ENCODE results near the gene PNPLA3. TPM values are rescaled to one million over a fixed set of nuclear protein-coding genes. Genes with fewer than 3 reads are reported as not detected.
A peak's percentile ranks its signal among the peaks of the same experiment; 100 is the strongest.

The PNPLA3 gene
- total and polyA plus RNA-seq, 2 experiments from 2014 or later = 17.1 to 17.3 TPM

DNA sequence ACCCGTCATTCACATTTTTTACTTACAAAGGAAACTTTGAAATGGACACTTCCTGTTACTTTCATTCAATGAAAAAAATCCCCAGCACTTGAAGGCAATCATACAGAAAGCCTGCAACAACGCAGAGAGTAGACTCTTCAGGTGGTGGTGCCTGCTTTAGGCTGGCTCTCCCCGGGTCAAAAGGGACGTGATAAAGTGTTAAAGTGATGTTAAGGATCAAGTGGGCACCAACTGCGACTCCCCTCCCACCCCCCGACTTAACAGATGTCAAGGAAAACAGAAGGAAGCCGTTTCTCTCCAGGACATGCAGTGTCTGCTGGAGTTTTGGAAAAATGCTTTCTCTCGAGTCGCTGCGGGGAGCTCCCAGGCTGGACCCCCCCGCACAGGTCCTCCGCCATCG lies 414 bp upstream of the PNPLA3 start:
- Histone ChIP-seq H2AFZ (peak overlapping the region; percentile 87), H3K4me2 (peak overlapping the region; percentile 94), H3K9me2 (replicated peaks; ENCODE audit: insufficient read depth) (no peaks in the 10 kb centered on the region), H4K20me1 (ENCODE audit: insufficient read depth, poor library complexity, severe bottlenecking) (no peaks in the 10 kb centered on the region), H3K36me3 (replicated peaks; ENCODE audit: insufficient read depth, low read depth) (no peaks in the 10 kb centered on the region), H3K79me2 (no peaks in the 10 kb centered on the region), H3K4me3 (peak overlapping the region; percentile 24), H3K4me1 (ENCODE audit: insufficient read depth) (peaks cover 6% of the 10 kb centered on the region), H3K27me3 (no peaks in the 10 kb centered on the region), H3K27ac (peak overlapping the region; percentile 70), H3K9me3 (ENCODE audit: low read depth) (no peaks in the 10 kb centered on the region)
- 1% methylated on average over 11 of the region's 13 CpGs for WGBS (ENCODE audit: low lambda C conversion rate, missing lambda C conversion rate)
- no peak for DNase-seq (ENCODE audit: low spot score)
- TF ChIP-seq, protein P1, sequence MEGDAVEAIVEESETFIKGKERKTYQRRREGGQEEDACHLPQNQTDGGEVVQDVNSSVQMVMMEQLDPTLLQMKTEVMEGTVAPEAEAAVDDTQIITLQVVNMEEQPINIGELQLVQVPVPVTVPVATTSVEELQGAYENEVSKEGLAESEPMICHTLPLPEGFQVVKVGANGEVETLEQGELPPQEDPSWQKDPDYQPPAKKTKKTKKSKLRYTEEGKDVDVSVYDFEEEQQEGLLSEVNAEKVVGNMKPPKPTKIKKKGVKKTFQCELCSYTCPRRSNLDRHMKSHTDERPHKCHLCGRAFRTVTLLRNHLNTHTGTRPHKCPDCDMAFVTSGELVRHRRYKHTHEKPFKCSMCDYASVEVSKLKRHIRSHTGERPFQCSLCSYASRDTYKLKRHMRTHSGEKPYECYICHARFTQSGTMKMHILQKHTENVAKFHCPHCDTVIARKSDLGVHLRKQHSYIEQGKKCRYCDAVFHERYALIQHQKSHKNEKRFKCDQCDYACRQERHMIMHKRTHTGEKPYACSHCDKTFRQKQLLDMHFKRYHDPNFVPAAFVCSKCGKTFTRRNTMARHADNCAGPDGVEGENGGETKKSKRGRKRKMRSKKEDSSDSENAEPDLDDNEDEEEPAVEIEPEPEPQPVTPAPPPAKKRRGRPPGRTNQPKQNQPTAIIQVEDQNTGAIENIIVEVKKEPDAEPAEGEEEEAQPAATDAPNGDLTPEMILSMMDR (IDR thresholded peaks at IDR 0.05; ENCODE audit: poor library complexity) = no peak
- TF ChIP-seq EZH2 (IDR thresholded peaks at IDR 0.05; ENCODE audit: borderline replicate concordance) = no peak

DNA sequence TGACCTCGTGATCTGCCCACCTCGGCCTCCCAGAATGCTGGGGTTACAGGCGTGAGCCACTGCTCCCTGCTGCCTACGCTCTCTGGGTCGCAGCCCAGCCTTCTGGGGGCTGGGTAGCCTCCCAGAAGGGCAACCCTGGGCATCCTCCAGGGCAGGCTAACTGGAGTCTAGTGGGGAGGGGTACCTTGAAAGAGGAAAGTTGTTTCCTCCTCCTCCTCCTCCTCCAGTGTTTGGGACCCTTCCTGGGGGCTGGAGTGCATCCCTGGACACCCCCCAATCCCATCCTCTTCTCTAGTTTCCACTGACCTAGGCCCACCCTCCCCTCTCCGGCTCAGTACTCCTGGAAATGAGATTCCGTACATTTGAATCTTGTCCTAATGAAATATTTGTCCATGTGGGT lies 1.3 kb downstream of the PNPLA3 start:
- no peak overlapping the region for H3K4me3 ChIP-seq
- peak overlapping the region; percentile 94 for H3K4me2 ChIP-seq
- H4K20me1 ChIP-seq (ENCODE audit: insufficient read depth, poor library complexity, severe bottlenecking) = no peaks in the 10 kb centered on the region
- TF ChIP-seq EZH2 (IDR thresholded peaks at IDR 0.05; ENCODE audit: borderline replicate concordance) (no peak), EZH2phosphoT487 (IDR thresholded peaks at IDR 0.05; ENCODE audit: low read depth, severe bottlenecking, unreplicated experiment) (no peak)
- TF ChIP-seq, protein P1 (IDR thresholded peaks at IDR 0.05; ENCODE audit: poor library complexity) = no peak
- H3K9me2 ChIP-seq (replicated peaks; ENCODE audit: insufficient read depth) = no peaks in the 10 kb centered on the region
- H3K27me3 ChIP-seq = no peaks in the 10 kb centered on the region
- no peaks in the 10 kb centered on the region for H3K36me3 ChIP-seq (replicated peaks; ENCODE audit: insufficient read depth, low read depth)
- peak overlapping the region; percentile 95 for H3K27ac ChIP-seq
- no peak overlapping the region for H2AFZ ChIP-seq
- 44% methylated on average over 7 of the region's 7 CpGs for WGBS (ENCODE audit: low lambda C conversion rate, missing lambda C conversion rate)
- H3K4me1 ChIP-seq (ENCODE audit: insufficient read depth) = peaks cover 8% of the 10 kb centered on the region
- no peaks in the 10 kb centered on the region for H3K9me3 ChIP-seq (ENCODE audit: low read depth)
- H3K79me2 ChIP-seq = no peaks in the 10 kb centered on the region
- DNase-seq (ENCODE audit: low spot score) = no peak

DNA sequence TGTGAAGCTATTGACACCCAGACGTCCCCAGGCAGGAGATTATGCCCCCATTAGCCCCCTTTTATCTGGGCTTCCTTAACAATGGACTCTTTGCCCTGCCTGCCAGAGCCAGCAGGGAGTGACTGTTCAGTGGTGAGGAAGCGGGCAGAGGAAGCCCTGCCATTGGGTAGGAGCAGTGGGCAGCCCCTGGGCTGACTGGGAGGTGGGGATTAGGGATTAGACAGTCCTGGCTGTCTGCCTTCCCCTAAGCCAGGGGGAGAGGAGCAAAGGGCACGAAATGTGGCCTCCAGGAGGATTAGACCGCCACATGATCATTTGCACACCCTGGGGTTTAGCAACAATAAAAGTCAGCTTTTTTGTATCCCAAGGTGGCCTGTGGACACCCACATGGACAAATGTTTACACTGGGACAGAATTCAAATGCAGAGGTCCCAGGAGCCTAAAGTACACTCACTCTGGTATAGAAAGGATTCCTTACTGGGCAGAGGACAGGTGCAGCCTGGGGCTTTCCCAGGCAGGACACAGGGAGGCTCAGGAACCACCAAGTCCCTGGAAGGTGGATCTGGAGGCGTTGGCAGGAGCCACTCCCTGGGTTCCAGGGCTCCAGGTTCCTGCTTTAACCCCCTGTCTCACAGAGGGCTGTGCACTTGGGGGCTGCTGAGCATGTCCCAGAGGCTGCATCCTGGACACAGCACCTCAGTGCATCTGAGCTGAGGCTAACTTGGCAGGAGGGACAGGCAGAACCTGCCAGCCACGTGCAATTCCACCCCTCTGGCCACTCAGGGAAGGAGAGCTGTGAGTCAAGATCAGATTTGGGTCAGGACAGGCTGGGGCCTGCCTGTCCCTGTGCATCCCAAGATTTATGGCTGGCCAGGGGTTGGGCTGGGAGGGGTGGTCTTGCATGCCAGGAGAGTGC lies 2.1 kb downstream of the PNPLA3 start:
- H3K4me2 ChIP-seq = peak overlapping the region; percentile 94
- H3K9me2 ChIP-seq (replicated peaks; ENCODE audit: insufficient read depth) = no peaks in the 10 kb centered on the region
- H3K27ac ChIP-seq = peak overlapping the region; percentile 95
- no peaks in the 10 kb centered on the region for H3K79me2 ChIP-seq
- WGBS (ENCODE audit: low lambda C conversion rate, missing lambda C conversion rate) = 37% methylated on average over 6 of the region's 6 CpGs
- TF ChIP-seq, protein P1 (IDR thresholded peaks at IDR 0.05; ENCODE audit: poor library complexity) = no peak
- TF ChIP-seq EZH2phosphoT487 (IDR thresholded peaks at IDR 0.05; ENCODE audit: low read depth, severe bottlenecking, unreplicated experiment) = no peak
- TF ChIP-seq EZH2 (IDR thresholded peaks at IDR 0.05; ENCODE audit: borderline replicate concordance) = no peak
- H3K9me3 ChIP-seq (ENCODE audit: low read depth) = no peaks in the 10 kb centered on the region
- H3K36me3 ChIP-seq (replicated peaks; ENCODE audit: insufficient read depth, low read depth) = no peaks in the 10 kb centered on the region
- H4K20me1 ChIP-seq (ENCODE audit: insufficient read depth, poor library complexity, severe bottlenecking) = no peaks in the 10 kb centered on the region
- peaks cover 8% of the 10 kb centered on the region for H3K4me1 ChIP-seq (ENCODE audit: insufficient read depth)
- no peak overlapping the region for H3K4me3 ChIP-seq
- H2AFZ ChIP-seq = no peak overlapping the region
- peak; percentile 71 for DNase-seq (ENCODE audit: low spot score)
- H3K27me3 ChIP-seq = no peaks in the 10 kb centered on the region

Data from hepatocyte (in vitro differentiated cells).